Measurements from ENCODE around the gene PRIMPOL. TPM values are rescaled to one million over a fixed set of nuclear protein-coding genes. Genes with fewer than 3 reads are reported as not detected.
"Not testable (repeated sequence)": the region's sequence is repeated elsewhere in the genome, so short reads cannot be mapped to it uniquely, and the experiment has no call there.

PRIMPOL gene
- total RNA-seq, 3 donors from 2014 or later = 15.4 to 25.2 (median 15.7) TPM

DNA sequence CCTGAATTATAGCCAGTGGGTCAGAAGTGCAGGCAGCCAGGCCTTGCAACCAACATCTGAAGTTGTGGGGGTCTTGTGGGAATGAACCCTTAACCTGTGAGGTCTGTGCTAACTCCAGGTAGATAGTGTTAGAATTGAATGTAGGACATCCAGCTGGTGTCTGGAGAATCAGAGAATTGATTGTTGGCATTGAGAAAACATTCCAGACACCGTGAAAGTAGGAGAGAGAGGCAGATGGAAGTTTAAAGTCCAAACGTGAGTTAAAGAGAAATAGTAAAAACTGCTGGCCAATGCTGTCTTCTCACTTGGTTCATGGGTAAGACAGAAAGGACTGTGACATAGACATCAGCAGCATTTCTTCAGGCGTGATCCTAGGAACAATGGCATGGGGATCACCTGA lies 28.0 kb upstream of the PRIMPOL start:
- Histone ChIP-seq H3K27me3 (no peaks in the 10 kb centered on the region), H3K4me3 (no peak overlapping the region), H3K9me3 (no peaks in the 10 kb centered on the region), H3K4me1 (no peaks in the 10 kb centered on the region), H3K27ac (no peak overlapping the region), H3K36me3 (no peaks in the 10 kb centered on the region)
- TF ChIP-seq, protein P1, sequence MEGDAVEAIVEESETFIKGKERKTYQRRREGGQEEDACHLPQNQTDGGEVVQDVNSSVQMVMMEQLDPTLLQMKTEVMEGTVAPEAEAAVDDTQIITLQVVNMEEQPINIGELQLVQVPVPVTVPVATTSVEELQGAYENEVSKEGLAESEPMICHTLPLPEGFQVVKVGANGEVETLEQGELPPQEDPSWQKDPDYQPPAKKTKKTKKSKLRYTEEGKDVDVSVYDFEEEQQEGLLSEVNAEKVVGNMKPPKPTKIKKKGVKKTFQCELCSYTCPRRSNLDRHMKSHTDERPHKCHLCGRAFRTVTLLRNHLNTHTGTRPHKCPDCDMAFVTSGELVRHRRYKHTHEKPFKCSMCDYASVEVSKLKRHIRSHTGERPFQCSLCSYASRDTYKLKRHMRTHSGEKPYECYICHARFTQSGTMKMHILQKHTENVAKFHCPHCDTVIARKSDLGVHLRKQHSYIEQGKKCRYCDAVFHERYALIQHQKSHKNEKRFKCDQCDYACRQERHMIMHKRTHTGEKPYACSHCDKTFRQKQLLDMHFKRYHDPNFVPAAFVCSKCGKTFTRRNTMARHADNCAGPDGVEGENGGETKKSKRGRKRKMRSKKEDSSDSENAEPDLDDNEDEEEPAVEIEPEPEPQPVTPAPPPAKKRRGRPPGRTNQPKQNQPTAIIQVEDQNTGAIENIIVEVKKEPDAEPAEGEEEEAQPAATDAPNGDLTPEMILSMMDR (IDR thresholded peaks at IDR 0.05) = no peak
- TF ChIP-seq POLR2A (IDR thresholded peaks at IDR 0.05) (no peak), POLR2AphosphoS5 (IDR thresholded peaks at IDR 0.05) (no peak)
- no peak for DNase-seq (ENCODE audit: low spot score in 2 of 2)
- intact Hi-C loops (cut with DNase I; ENCODE audit: low total_unique reads) = no loop called here

DNA sequence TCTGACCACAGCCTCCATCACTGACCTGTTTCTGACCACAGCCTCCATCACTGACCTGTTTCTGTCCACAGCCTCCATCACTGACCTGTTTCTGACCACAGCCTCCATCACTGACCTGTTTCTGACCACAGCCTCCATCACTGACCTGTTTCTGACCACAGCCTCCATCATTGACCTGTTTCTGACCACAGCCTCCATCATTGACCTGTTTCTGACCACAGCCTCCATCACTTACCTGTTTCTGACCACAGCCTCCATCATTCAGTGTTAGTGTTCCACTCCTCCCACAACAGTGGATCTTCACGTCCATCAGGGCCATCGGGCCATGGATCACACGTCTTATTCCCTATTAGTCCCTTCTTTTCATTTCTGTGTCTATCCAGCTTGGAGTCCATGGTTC lies 25.0 kb upstream of the PRIMPOL start:
- intact Hi-C loops (cut with DNase I; ENCODE audit: low total_unique reads); H3K27me3 ChIP-seq; H3K9me3 ChIP-seq; H3K36me3 ChIP-seq; H3K27ac ChIP-seq; DNase-seq (ENCODE audit: low spot score in 2 of 2); H3K4me1 ChIP-seq; H3K4me3 ChIP-seq: not testable (repeated sequence)

DNA sequence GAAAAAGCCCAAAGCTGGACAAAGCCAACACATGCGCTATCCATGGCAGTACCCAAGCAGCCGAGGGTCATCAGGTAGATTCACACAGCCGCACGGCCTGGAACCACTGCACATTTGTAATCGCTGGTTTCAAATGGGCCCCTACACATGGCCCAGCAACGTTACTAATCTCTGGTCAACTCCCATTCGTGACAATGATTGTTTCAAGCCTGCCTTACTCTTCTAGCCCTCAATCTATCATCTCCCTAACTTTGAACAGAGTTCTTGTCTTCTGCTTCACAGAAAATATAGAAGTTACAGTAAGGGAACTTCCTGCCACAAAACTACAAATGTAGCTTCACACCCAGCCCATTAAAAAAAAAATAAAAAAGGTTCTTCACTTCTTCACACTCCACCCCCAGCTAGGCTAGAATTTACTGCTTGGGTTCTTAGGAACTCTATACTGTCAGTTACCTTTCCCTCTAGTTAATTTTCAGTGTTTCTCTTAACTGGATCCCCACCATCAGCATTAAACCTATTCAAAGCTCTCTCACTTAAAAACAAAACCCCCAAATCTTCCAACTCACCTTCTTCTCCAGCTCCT lies 24.5 kb upstream of the PRIMPOL start:
- H3K4me3 ChIP-seq = no peak overlapping the region
- H3K27ac ChIP-seq = no peak overlapping the region
- intact Hi-C loops (cut with DNase I; ENCODE audit: low total_unique reads) = no loop called here
- TF ChIP-seq, protein P1 (IDR thresholded peaks at IDR 0.05) = no peak
- TF ChIP-seq POLR2A (IDR thresholded peaks at IDR 0.05) = no peak
- no peak for TF ChIP-seq POLR2AphosphoS5 (IDR thresholded peaks at IDR 0.05)
- H3K9me3 ChIP-seq = no peaks in the 10 kb centered on the region
- no peaks in the 10 kb centered on the region for H3K4me1 ChIP-seq
- no peak for DNase-seq (ENCODE audit: low spot score in 2 of 2)
- H3K27me3 ChIP-seq = no peaks in the 10 kb centered on the region
- no peaks in the 10 kb centered on the region for H3K36me3 ChIP-seq

DNA sequence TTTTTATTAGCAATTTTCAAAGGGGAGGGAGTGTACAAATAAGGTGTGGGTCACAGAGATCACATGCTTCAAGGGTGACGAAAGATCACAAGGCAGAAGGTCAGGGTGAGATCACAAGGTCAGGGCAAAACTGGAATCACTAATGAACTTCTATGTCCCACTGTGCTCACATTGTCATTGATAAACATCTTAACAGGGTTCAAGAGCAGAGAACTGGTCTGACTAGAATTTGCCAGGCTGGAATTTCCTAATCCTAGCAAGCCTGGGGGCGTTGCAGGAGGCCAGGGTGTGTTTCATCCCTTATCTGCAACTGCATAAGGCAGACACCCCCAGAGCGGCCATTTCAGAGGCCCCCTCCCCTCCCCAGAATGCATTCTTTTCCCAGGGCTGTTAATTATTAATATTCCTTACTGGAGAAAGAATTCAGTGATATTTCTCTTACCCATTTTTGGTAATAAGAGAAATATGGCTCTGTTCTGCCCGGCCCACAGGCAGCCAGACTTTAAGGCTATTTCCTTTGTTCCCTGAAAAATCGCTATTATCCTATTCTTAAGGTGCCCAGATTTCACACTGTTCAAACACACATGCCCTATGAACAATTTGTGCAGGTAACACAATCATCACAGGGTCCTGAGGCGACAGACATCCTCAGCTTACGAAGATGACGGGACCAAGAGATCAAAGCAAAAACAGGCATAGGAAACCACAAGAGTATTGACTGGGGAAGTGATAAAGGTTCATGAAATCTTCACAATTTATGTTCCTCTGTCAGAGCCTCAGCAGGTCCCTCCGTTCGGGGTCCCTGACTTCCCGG lies 23.5 kb upstream of the PRIMPOL start:
- H3K4me1 ChIP-seq; H3K27me3 ChIP-seq; H3K36me3 ChIP-seq; H3K27ac ChIP-seq; H3K9me3 ChIP-seq; intact Hi-C loops (cut with DNase I; ENCODE audit: low total_unique reads); DNase-seq (ENCODE audit: low spot score in 2 of 2); H3K4me3 ChIP-seq: not testable (repeated sequence)

DNA sequence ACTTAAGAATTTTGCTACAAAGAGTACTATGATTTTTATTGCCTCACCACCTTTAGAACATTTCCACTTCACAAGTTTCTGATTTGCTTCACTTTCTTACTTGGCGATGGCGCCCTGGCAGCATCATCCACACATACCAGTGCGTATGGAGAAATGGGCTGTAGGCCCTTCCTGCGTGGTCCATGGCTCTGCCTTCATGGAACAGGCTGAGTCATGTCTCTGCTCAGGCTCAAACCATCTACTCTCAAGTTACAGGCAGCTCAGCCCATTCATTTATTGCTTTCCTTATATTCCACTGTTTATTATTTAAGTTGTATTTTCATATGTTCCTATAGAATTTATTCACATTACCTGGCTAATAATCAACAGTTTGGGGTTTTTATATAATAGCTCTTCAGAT lies 21.4 kb upstream of the PRIMPOL start:
- no peaks in the 10 kb centered on the region for H3K36me3 ChIP-seq
- TF ChIP-seq, protein P1 (IDR thresholded peaks at IDR 0.05) = no peak
- TF ChIP-seq POLR2AphosphoS5 (IDR thresholded peaks at IDR 0.05) (no peak), POLR2A (IDR thresholded peaks at IDR 0.05) (no peak)
- no peaks in the 10 kb centered on the region for H3K27me3 ChIP-seq
- intact Hi-C loops (cut with DNase I; ENCODE audit: low total_unique reads) = no loop called here
- H3K27ac ChIP-seq = no peak overlapping the region
- no peak overlapping the region for H3K4me3 ChIP-seq
- no peak for DNase-seq (ENCODE audit: low spot score in 2 of 2)
- no peaks in the 10 kb centered on the region for H3K4me1 ChIP-seq
- no peaks in the 10 kb centered on the region for H3K9me3 ChIP-seq

DNA sequence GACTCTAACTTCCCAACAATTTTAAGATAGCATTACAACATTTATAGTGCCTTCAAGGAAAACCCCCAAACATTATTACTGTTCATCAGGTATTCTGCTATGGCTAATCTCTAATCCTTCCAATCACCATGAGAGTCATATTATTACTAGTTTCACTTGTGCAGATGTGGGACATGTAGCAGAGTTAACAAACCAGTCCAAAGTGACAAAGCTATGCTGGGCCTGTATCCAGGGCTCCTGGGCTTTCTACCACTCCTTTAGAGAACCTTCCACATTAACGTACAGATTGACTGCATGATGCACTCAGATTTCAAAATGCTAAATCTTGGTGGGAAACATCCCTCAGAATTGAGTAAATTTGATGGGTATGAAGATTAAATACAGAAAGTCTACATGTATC lies 16.7 kb upstream of the PRIMPOL start:
- no peaks in the 10 kb centered on the region for H3K36me3 ChIP-seq

More for the DNA sequence above, 16.7 kb upstream of the PRIMPOL start:
- Histone ChIP-seq H3K27me3 (no peaks in the 10 kb centered on the region), H3K4me1 (no peaks in the 10 kb centered on the region), H3K4me3 (no peak overlapping the region), H3K9me3 (no peaks in the 10 kb centered on the region), H3K27ac (no peak overlapping the region)
- intact Hi-C loops (cut with DNase I; ENCODE audit: low total_unique reads) = no loop called here
- no peak for DNase-seq (ENCODE audit: low spot score in 2 of 2)
- TF ChIP-seq, protein P1 (IDR thresholded peaks at IDR 0.05) = no peak
- TF ChIP-seq POLR2A (IDR thresholded peaks at IDR 0.05) (no peak), POLR2AphosphoS5 (IDR thresholded peaks at IDR 0.05) (no peak)

All from breast epithelium (tissue), 4 donors.